ENCODE results near the gene EIF4G3.

EIF4G3 gene

GRCh38 chr1:20787029-20787839 is 389.5 kb downstream of the EIF4G3 start, which contains the start of gene HP1BP3:
Gene HP1BP3 (minus strand): TSS chr1:20787307. CDS start chr1:20780440, 6,867 bp downstream.
- Histone ChIP-seq H3K9me3 (ENCODE audit: control extremely low read depth in 1 of 5, control insufficient read depth in 4 of 5, insufficient read depth in 2 of 5, low read depth in 1 of 5, low read length in 4 of 5) (no peaks in the 10 kb centered on the region), H3K36me3 (ENCODE audit: control insufficient read depth in 4 of 4, insufficient read depth in 4 of 4, low read length in 3 of 4) (no peaks in the 10 kb centered on the region), H3K27me3 (replicated peaks in 2 of 5; ENCODE audit: control insufficient read depth in 4 of 5, insufficient read depth in 5 of 5, low read length in 4 of 5) (no peaks in the 10 kb centered on the region), H3K4me1 (ENCODE audit: control extremely low read depth in 1 of 4, control insufficient read depth in 4 of 4, insufficient read depth in 4 of 4, low read length in 3 of 4) (peaks cover 11 to 27% (median 18%) of the 10 kb centered on the region in 4 experiments), H3K4me3 (ENCODE audit: control insufficient read depth in 1 of 7, extremely low read depth in 1 of 7, insufficient read depth in 4 of 7, low read depth in 2 of 7, low read length in 6 of 7) (peak within 1 kb of the TSS; percentile 78 to 99 (median 95)), H3K27ac (ENCODE audit: insufficient read depth in 1 of 2, low read depth in 1 of 2, low read length in 2 of 2, poor library complexity in 1 of 2, severe bottlenecking in 2 of 2) (peak within 1 kb of the TSS; percentile 80 to 92)
- peak; percentile 67 to 85 (median 82) for DNase-seq
- ChIA-PET CTCF (interaction anchor here (0.9 to 2.4 kb wide), 4 partner anchors 15 to 199 kb away, joined by 3 to 7 read pairs (median 3); no protein-coding TSS in a partner anchor), POLR2A (interaction anchor here (0.6 to 1.3 kb wide), 3 partner anchors 10 to 66 kb away, joined by 3 to 5 read pairs (median 3); no protein-coding TSS in a partner anchor)
- under 1% methylated on average over 67 of the region's 99 CpGs for WGBS (ENCODE audit: insufficient coverage)

- Histone ChIP-seq H3K4me3 (ENCODE audit: control insufficient read depth in 1 of 7, extremely low read depth in 1 of 7, insufficient read depth in 4 of 7, low read depth in 2 of 7, low read length in 6 of 7) (peak overlapping the region; percentile 78 to 99 (median 95)), H3K36me3 (ENCODE audit: control insufficient read depth in 4 of 4, insufficient read depth in 4 of 4, low read length in 3 of 4) (no peaks in the 10 kb centered on the region), H3K27ac (ENCODE audit: insufficient read depth in 1 of 2, low read depth in 1 of 2, low read length in 2 of 2, poor library complexity in 1 of 2, severe bottlenecking in 2 of 2) (peak overlapping the region; percentile 80 to 92), H3K9me3 (ENCODE audit: control extremely low read depth in 1 of 5, control insufficient read depth in 4 of 5, insufficient read depth in 2 of 5, low read depth in 1 of 5, low read length in 4 of 5) (no peaks in the 10 kb centered on the region), H3K4me1 (ENCODE audit: control extremely low read depth in 1 of 4, control insufficient read depth in 4 of 4, insufficient read depth in 4 of 4, low read length in 3 of 4) (peaks cover 11 to 27% (median 18%) of the 10 kb centered on the region in 4 experiments), H3K27me3 (replicated peaks in 2 of 5; ENCODE audit: control insufficient read depth in 4 of 5, insufficient read depth in 5 of 5, low read length in 4 of 5) (no peaks in the 10 kb centered on the region)
- peak; percentile 93 to 96 (median 96) for DNase-seq
- ChIA-PET POLR2A (interaction anchor here (0.6 to 1.3 kb wide), 3 partner anchors 10 to 66 kb away, joined by 3 to 5 read pairs (median 3); no protein-coding TSS in a partner anchor), CTCF (interaction anchor here (0.9 to 2.4 kb wide), 3 partner anchors 15 to 198 kb away, joined by 3 to 7 read pairs (median 3); no protein-coding TSS in a partner anchor)
- WGBS (ENCODE audit: insufficient coverage) = under 1% methylated on average over 84 of the region's 102 CpGs
Measured at GRCh38 chr1:20786253-20787028, 390.3 kb downstream of the EIF4G3 start.

- CTCF ChIA-PET = interaction anchor here (2.4 kb wide), 1 partner anchor 16 kb away, joined by 7 read pairs; no protein-coding TSS in a partner anchor
- Histone ChIP-seq H3K4me3 (ENCODE audit: control insufficient read depth in 1 of 7, extremely low read depth in 1 of 7, insufficient read depth in 4 of 7, low read depth in 2 of 7, low read length in 6 of 7) (peak overlapping the region; percentile 78 to 99 (median 95)), H3K36me3 (ENCODE audit: control insufficient read depth in 4 of 4, insufficient read depth in 4 of 4, low read length in 3 of 4) (no peaks in the 10 kb centered on the region), H3K27me3 (replicated peaks in 2 of 5; ENCODE audit: control insufficient read depth in 4 of 5, insufficient read depth in 5 of 5, low read length in 4 of 5) (no peaks in the 10 kb centered on the region), H3K9me3 (ENCODE audit: control extremely low read depth in 1 of 5, control insufficient read depth in 4 of 5, insufficient read depth in 2 of 5, low read depth in 1 of 5, low read length in 4 of 5) (no peaks in the 10 kb centered on the region), H3K4me1 (ENCODE audit: control extremely low read depth in 1 of 4, control insufficient read depth in 4 of 4, insufficient read depth in 4 of 4, low read length in 3 of 4) (peaks cover 11 to 27% (median 18%) of the 10 kb centered on the region in 4 experiments), H3K27ac (ENCODE audit: insufficient read depth in 1 of 2, low read depth in 1 of 2, low read length in 2 of 2, poor library complexity in 1 of 2, severe bottlenecking in 2 of 2) (peak overlapping the region; percentile 80 to 92)
- DNase-seq = no peak
- POLR2A ChIA-PET = interaction anchor here (0.7 to 1.3 kb wide), 2 partner anchors 9 to 86 kb away, joined by 3 to 5 read pairs; no protein-coding TSS in a partner anchor
- WGBS (ENCODE audit: insufficient coverage) = 0% methylated on average over 15 of the region's 16 CpGs
Measured at GRCh38 chr1:20785907-20786252, 390.8 kb downstream of the EIF4G3 start.

GRCh38 chr1:20775700-20776099 is 401.0 kb downstream of the EIF4G3 start:
- peaks cover 28 to 83% (median 55%) of the 10 kb centered on the region in 4 experiments for H3K36me3 ChIP-seq (ENCODE audit: control insufficient read depth in 4 of 4, insufficient read depth in 4 of 4, low read length in 3 of 4)
- no peak overlapping the region for H3K4me3 ChIP-seq (ENCODE audit: control insufficient read depth in 1 of 7, extremely low read depth in 1 of 7, insufficient read depth in 4 of 7, low read depth in 2 of 7, low read length in 6 of 7)
- no peaks in the 10 kb centered on the region for H3K27me3 ChIP-seq (replicated peaks in 2 of 5; ENCODE audit: control insufficient read depth in 4 of 5, insufficient read depth in 5 of 5, low read length in 4 of 5)
- H3K27ac ChIP-seq (ENCODE audit: insufficient read depth in 1 of 2, low read depth in 1 of 2, low read length in 2 of 2, poor library complexity in 1 of 2, severe bottlenecking in 2 of 2) = no peak overlapping the region
- H3K9me3 ChIP-seq (ENCODE audit: control extremely low read depth in 1 of 5, control insufficient read depth in 4 of 5, insufficient read depth in 2 of 5, low read depth in 1 of 5, low read length in 4 of 5) = no peaks in the 10 kb centered on the region
- DNase-seq = no peak
- WGBS (ENCODE audit: insufficient coverage) = no CpG with 5 or more reads among the region's 4 CpGs
- no peaks in the 10 kb centered on the region for H3K4me1 ChIP-seq (ENCODE audit: control extremely low read depth in 1 of 4, control insufficient read depth in 4 of 4, insufficient read depth in 4 of 4, low read length in 3 of 4)
- POLR2A ChIA-PET = interaction anchor here (2.1 kb wide), 1 partner anchor 11 kb away, joined by 5 read pairs; the partner anchor contains the start of gene HP1BP3
- CTCF ChIA-PET = no interaction called here

GRCh38 chr1:20771780-20772179 is 404.9 kb downstream of the EIF4G3 start:
- Histone ChIP-seq H3K27me3 (replicated peaks in 2 of 5; ENCODE audit: control insufficient read depth in 4 of 5, insufficient read depth in 5 of 5, low read length in 4 of 5) (no peaks in the 10 kb centered on the region), H3K4me1 (ENCODE audit: control extremely low read depth in 1 of 4, control insufficient read depth in 4 of 4, insufficient read depth in 4 of 4, low read length in 3 of 4) (no peaks in the 10 kb centered on the region), H3K9me3 (ENCODE audit: control extremely low read depth in 1 of 5, control insufficient read depth in 4 of 5, insufficient read depth in 2 of 5, low read depth in 1 of 5, low read length in 4 of 5) (no peaks in the 10 kb centered on the region), H3K4me3 (ENCODE audit: control insufficient read depth in 1 of 7, extremely low read depth in 1 of 7, insufficient read depth in 4 of 7, low read depth in 2 of 7, low read length in 6 of 7) (no peak overlapping the region), H3K36me3 (ENCODE audit: control insufficient read depth in 4 of 4, insufficient read depth in 4 of 4, low read length in 3 of 4) (peaks cover 36 to 94% (median 69%) of the 10 kb centered on the region in 4 experiments), H3K27ac (ENCODE audit: insufficient read depth in 1 of 2, low read depth in 1 of 2, low read length in 2 of 2, poor library complexity in 1 of 2, severe bottlenecking in 2 of 2) (no peak overlapping the region)
- ChIA-PET CTCF (no interaction called here), POLR2A (no interaction called here)
- no peak for DNase-seq
- WGBS (ENCODE audit: insufficient coverage) = no CpG with 5 or more reads among the region's 3 CpGs

- Histone ChIP-seq H3K9me3 (ENCODE audit: control extremely low read depth in 1 of 5, control insufficient read depth in 4 of 5, insufficient read depth in 2 of 5, low read depth in 1 of 5, low read length in 4 of 5) (no peaks in the 10 kb centered on the region), H3K4me1 (ENCODE audit: control extremely low read depth in 1 of 4, control insufficient read depth in 4 of 4, insufficient read depth in 4 of 4, low read length in 3 of 4) (no peaks in the 10 kb centered on the region), H3K4me3 (ENCODE audit: control insufficient read depth in 1 of 7, extremely low read depth in 1 of 7, insufficient read depth in 4 of 7, low read depth in 2 of 7, low read length in 6 of 7) (no peak overlapping the region), H3K36me3 (ENCODE audit: control insufficient read depth in 4 of 4, insufficient read depth in 4 of 4, low read length in 3 of 4) (peaks cover 38 to 93% (median 66%) of the 10 kb centered on the region in 4 experiments), H3K27me3 (replicated peaks in 2 of 5; ENCODE audit: control insufficient read depth in 4 of 5, insufficient read depth in 5 of 5, low read length in 4 of 5) (no peaks in the 10 kb centered on the region), H3K27ac (ENCODE audit: insufficient read depth in 1 of 2, low read depth in 1 of 2, low read length in 2 of 2, poor library complexity in 1 of 2, severe bottlenecking in 2 of 2) (no peak overlapping the region)
- ChIA-PET CTCF (interaction anchor here (1.7 to 2.1 kb wide), 2 partner anchors 11 to 16 kb away, joined by 6 to 7 read pairs; partner anchors contain the start of gene HP1BP3), POLR2A (interaction anchor here (0.6 to 1.3 kb wide), 2 partner anchors 16 to 179 kb away, joined by 3 read pairs; partner anchors contain the start of gene HP1BP3)
- DNase-seq = no peak
- WGBS (ENCODE audit: insufficient coverage) = 100% methylated on average over 2 of the region's 6 CpGs
Measured at GRCh38 chr1:20770314-20771087, 406.2 kb downstream of the EIF4G3 start.
